GM18526 (cell line): ENCODE results near the gene ANKS1A.

Experiments used
- POLR2A ChIP-seq: IDR thresholded peaks from 3 replicates; pipeline ENCODE4 v1.6.1; 2011; ENCODE audit not compliant: insufficient read length; ENCODE audit errors: extremely low read depth

Gene ANKS1A

DNA sequence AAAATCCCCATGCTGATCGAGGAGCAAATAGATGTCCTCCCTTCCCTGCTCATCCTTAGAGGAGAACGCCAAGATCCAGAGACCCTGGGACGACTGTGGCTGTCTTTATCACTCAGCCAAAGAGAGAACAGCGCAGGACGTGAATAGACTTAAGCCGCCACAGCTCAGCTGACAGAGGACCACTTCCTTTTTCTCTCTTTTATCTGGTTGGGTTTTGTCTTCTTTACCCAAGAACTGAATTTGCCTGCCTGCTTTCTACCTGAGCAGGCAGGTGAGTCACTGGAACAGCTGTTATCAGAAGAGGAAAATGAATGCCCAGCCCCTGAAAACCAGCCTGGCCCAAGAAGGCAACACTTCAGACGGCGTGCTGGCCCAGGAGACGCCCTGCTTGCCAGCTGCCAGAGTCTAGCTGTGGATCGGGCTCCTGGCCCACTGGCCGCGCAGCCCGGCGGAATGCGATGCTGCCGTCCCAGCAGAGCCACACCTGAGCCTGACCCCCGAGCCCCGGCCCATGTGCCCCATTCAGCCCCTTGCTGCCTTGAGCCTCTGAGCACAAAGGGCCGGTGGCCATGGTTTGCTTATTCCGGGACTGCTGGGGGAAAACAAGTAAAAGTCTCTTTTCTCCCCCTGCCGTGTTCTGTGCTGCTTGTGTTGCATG lies 169.9 kb downstream of the ANKS1A start:
- TF ChIP-seq POLR2A = no peak

DNA sequence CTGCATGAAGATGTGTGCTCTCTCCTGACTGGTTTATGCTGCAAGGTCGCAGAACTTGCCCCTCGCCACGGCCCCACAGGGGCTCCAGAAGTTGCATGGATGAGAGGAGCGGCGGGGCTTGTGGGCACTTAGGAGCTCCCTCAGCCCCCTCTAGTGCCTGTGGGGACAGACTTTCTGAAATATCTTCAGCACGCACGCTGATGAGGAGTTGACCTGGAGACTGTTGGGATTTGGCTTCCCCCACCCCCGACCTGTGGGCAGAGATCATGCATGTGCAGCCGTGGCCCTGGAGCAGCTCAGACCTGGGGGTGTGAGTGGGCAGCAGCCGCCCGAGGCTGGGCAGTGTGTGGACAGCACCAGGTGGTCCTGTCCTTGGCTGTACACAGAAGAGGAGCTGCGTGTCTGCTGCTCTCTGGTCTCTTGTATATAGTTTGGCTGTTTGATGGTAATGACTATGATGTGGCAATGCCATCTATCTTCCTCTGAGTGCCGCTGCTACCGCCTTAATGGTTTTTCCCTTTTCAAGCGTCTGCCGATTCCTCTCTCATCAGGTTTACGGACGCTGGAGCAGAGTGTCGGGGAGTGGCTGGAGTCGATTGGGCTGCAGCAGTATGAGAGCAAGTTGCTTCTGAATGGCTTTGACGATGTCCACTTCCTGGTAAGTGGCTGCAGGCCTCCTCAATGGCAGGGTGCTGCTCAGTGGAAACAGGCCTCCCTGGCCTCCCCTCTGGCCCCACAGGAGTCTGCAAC lies 170.7 kb downstream of the ANKS1A start:
- TF ChIP-seq POLR2A = no peak

- TF ChIP-seq POLR2A = no peak
These were observed 172.1 kb downstream of the ANKS1A start for GRCh38 chr6:35061102-35061615.

DNA sequence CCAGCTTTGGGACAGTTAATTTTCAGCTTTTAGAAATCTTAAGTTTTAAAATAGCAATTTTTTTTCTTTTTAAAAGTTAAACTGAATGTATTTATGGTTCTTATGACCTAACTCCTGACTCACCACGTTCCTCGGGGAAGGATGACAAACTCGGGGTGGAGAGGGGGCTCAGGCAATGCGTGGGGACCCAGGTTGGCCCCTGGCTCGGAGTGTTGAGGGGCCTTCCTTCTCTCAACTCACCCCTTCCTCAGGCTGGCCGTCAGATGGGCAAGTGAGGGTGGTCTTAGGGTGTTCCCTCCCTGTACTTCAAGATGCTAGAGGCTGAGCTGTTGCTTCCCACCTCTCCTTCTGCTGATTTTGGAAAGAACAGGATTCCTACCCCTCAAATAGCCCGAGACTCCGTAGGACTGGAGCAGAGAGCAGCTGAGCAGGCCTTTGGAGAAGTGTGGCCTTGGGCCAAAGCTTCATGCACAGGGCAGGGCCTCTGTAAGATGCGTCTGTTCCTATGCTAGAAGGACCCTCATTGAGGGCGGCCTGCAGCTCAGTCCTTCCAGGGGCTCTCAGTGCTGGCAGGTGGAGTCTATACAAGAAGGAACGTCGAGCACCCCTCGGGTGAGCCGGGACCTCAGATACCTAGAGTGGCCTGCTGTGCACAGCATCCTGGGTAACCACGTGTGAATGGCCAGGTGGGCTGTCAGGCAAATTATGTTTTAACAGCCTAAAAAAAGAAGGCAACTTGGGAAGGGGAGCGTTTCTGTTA lies 172.8 kb downstream of the ANKS1A start:
- TF ChIP-seq POLR2A = no peak

DNA sequence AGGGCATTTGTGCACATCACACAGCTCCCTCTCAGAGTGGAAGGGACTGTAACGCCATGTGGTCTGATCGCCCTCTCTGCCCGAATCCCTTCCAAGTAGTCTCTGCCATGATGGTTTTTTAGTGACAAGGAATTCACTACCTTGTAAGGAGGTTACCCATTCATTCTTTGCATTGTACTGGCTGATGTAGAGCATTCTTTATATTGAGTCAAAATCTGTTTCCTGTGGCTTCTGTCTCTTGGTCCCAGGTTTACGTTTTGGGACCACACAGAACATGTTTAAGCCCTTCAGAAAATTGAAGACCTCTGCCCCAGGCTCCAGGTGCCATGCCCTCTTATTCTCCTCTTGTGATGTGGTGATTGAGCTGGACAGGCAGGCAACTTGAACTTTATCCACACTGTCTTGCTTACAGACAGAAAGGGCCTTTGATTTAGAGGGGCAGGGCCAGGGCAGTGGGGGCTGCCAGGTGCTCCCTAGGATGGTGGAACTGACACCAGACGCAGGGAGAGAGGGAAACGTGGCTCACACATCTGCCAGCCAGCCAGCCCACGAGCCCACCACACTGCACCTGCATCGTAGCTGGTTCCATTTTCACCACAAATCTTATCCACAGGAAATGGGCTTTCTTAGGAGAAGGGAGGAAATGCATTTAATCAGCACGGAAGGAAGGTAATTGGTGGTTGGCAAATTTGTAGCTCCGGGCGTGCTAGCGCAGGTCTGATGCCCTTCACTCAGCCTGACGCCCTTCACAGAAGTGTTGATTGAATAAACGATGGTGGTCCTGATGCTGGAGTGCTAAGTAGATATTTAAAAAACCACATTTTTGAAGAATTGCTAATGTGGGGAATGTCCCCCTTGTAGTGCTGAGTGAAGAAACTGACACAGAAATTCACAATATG lies 173.9 kb downstream of the ANKS1A start:
- TF ChIP-seq POLR2A = no peak

- no peak for TF ChIP-seq POLR2A
These were observed 174.7 kb downstream of the ANKS1A start for GRCh38 chr6:35063701-35064280.

DNA sequence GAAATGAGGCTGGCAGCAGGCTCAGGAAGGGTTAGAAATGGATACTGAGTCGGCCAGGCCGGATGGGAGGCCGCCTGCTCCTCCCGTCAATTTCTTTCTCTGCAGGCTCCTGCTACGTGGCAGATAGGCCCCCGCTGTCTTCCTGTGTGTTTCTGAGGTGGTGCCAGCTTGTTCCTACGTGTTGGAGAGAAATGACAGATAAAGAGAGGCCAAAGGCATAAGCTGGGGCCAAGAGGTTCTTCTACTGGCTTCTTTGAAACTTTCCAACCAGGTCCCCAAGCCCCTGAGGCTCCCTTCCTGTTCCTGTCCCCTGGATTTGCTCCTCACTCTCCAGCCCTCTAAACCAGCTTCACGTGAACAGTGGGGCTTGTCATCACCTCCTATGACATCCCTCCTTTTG lies 175.2 kb downstream of the ANKS1A start:
- no peak for TF ChIP-seq POLR2A

DNA sequence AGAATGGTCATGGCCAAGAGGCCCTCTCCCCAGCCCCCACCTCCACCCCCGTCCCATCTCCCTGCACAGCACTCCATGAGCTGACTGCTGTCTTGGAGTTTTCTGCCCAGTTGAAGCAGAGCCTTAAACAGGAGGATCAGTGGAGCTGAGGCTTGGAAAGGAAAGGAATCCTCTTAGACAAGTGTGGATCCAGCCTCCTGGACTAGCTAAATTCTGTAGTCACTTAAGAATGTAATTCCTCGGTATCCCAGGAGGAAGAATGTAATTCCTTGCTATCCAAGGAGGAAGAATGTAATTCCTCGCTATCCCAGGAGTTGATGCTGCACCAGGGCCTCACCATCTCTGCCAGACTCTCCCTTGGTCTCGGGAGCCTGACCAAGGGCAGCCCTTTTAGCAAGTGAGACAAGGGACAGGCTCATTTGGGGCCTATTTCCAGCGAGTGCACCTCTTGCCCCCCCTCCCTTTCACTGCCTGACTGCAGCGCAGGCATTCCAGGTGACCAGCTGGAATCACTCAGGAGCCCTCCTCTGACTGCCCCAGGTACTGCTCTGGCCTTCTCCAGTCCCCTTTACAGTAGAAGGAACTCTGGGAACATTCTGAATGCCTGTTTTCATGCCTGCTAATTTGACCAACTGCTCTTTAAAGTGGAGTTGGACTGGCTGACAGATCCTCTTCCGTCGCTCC lies 175.8 kb downstream of the ANKS1A start:
- TF ChIP-seq POLR2A = no peak

DNA sequence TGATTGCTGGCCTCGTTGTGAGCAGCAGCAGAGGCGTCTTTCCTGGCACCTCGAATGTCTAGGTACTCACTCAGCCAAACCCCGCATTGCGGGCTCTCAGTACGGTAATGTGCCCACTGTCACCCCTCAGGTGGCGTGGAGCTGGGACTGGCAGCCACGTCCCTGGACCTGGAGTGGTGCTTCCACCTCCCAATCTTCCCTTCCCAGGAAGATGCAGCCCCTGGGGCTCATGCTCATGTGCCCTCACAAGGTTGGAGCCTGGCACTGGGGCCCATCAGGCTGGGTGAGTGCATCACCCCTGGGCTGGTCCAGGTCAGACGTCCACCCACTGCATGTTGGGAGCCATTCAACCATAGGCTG lies 176.4 kb downstream of the ANKS1A start:
- TF ChIP-seq POLR2A = no peak

DNA sequence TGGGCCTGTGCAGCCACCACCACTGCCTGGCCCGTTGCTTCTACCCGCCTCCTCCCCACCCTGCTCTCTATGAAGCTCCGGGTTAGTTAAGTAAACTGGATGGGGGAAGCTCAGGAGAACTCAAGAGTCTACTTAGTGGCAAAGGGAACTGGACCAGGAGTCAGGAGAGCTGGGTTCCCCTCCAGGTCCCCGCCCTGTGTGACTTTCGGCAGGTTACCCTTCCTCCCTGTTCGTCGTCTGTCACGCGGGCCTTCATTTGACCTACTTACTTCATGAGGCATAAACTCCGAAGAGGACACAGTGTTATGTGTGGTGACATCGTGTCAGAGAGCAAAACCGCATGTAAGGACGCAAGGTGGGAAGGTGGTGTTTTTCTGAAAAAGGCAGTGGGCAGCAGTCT lies 176.8 kb downstream of the ANKS1A start:
- no peak for TF ChIP-seq POLR2A

DNA sequence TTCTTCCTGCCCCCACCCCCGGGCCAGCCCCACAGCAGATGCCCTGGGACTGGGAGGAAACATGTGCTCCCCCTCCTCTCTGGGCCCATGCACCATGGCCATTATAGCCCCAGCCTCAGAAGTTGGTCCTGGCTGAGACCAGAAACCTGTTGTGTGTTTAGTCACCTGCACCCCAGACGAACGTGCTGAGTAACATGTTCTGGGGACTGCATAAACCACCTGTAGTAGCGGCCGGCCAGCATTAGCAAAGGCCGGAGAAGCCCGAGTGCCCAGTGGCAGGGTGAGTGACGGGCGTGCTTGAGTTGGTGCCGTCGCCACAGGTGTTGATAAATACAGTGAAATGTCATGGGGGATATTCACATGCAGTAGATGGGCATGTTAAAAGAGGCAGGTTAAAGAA lies 178.2 kb downstream of the ANKS1A start:
- TF ChIP-seq POLR2A = no peak

GRCh38 chr6:35068206-35068605 lies 179.2 kb downstream of the ANKS1A start:
- no peak for TF ChIP-seq POLR2A

- no peak for TF ChIP-seq POLR2A
These were observed 179.6 kb downstream of the ANKS1A start for GRCh38 chr6:35068644-35069043.

- no peak for TF ChIP-seq POLR2A
These were observed 180.2 kb downstream of the ANKS1A start for GRCh38 chr6:35069262-35069661.
